ENCODE data around the gene DRAM2.

Gene DRAM2

GRCh38 chr1:111154021-111154999 lies 14.4 kb upstream of the DRAM2 start:
- ChIA-PET CTCF (interaction anchor here (0.7 kb wide), 1 partner anchor 1600 kb away, joined by 3 read pairs; no protein-coding TSS in a partner anchor), POLR2A (no interaction called here)
- TF ChIP-seq KLF16 (tag by site-specific recombination; IDR thresholded peaks at IDR 0.05) (no peak), ZNF791 (tag by site-specific recombination; IDR thresholded peaks at IDR 0.05) (no peak), ZNF37A (tag by site-specific recombination; IDR thresholded peaks at IDR 0.05) (no peak), ZNF133 (tag by site-specific recombination; IDR thresholded peaks at IDR 0.05) (peak; percentile 95), ZNF560 (tag by site-specific recombination; IDR thresholded peaks at IDR 0.05; ENCODE audit: borderline replicate concordance) (no peak)
- TF ChIP-seq, protein P1, sequence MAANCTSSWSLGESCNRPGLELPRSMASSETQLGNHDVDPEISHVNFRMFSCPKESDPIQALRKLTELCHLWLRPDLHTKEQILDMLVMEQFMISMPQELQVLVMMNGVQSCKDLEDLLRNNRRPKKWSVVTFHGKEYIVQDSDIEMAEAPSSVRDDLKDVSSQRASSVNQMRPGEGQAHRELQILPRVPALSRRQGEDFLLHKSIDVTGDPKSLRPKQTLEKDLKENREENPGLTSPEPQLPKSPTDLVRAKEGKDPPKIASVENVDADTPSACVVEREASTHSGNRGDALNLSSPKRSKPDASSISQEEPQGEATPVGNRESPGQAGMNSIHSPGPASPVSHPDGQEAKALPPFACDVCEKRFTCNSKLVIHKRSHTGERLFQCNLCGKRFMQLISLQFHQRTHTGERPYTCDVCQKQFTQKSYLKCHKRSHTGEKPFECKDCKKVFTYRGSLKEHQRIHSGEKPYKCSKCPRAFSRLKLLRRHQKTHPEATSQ (tag by site-specific recombination; IDR thresholded peaks at IDR 0.05): no peak
- Histone ChIP-seq H3K9me3 (ENCODE audit: control insufficient read depth, insufficient read depth, low read depth, low read length) (no peaks in the 10 kb centered on the region), H3K4me3 (ENCODE audit: low read depth, low read length) (no peak overlapping the region), H3K4me1 (ENCODE audit: control insufficient read depth, insufficient read depth, low read length) (peaks cover 6% of the 10 kb centered on the region; the same call in 1 of the 2 replicates), H3K27ac (ENCODE audit: extremely low read depth, low read depth, low read length) (no peak overlapping the region), H3K36me3 (ENCODE audit: control insufficient read depth in 2 of 2, insufficient read depth in 1 of 2, low read length in 2 of 2) (peaks cover 36 to 43% of the 10 kb centered on the region in 2 experiments)

DNA sequence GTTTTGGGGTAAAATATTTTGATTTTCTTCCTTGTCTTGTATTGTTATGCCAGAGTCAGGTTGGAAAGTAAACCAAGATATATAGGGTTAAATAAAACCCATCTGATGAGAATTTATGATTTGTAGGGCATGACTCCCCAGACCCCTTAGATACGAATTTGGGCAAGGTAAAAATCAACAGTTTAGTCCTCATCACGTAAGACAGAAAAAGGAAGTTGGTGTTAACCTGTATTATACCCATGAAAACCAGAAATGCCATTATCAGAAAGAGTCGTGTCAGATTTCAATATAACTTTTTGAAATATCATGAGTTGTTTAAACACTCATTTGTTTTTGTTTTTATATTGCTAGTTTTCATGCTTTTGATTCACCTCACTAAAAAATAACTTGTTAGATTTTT lies 11.9 kb upstream of the DRAM2 start:
- POLR2A ChIA-PET: no interaction called here
- TF ChIP-seq ZNF473 (tag by site-specific recombination; IDR thresholded peaks at IDR 0.05) (no peak), ZNF112 (tag by site-specific recombination; IDR thresholded peaks at IDR 0.05) (no peak), ZFP3 (tag by site-specific recombination; IDR thresholded peaks at IDR 0.05; ENCODE audit: low read depth) (no peak), ZNF629 (tag by site-specific recombination; IDR thresholded peaks at IDR 0.05) (no peak), ZNF211 (tag by site-specific recombination; IDR thresholded peaks at IDR 0.05; ENCODE audit: low read depth) (no peak), ZXDB (tag by site-specific recombination; IDR thresholded peaks at IDR 0.05) (no peak), ZNF341 (tag by site-specific recombination; IDR thresholded peaks at IDR 0.05; ENCODE audit: low read depth) (no peak)
- TF ChIP-seq, protein P2, sequence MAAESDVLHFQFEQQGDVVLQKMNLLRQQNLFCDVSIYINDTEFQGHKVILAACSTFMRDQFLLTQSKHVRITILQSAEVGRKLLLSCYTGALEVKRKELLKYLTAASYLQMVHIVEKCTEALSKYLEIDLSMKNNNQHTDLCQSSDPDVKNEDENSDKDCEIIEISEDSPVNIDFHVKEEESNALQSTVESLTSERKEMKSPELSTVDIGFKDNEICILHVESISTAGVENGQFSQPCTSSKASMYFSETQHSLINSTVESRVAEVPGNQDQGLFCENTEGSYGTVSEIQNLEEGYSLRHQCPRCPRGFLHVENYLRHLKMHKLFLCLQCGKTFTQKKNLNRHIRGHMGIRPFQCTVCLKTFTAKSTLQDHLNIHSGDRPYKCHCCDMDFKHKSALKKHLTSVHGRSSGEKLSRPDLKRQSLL (tag by site-specific recombination; IDR thresholded peaks at IDR 0.05): no peak
- TF ChIP-seq, protein P3, sequence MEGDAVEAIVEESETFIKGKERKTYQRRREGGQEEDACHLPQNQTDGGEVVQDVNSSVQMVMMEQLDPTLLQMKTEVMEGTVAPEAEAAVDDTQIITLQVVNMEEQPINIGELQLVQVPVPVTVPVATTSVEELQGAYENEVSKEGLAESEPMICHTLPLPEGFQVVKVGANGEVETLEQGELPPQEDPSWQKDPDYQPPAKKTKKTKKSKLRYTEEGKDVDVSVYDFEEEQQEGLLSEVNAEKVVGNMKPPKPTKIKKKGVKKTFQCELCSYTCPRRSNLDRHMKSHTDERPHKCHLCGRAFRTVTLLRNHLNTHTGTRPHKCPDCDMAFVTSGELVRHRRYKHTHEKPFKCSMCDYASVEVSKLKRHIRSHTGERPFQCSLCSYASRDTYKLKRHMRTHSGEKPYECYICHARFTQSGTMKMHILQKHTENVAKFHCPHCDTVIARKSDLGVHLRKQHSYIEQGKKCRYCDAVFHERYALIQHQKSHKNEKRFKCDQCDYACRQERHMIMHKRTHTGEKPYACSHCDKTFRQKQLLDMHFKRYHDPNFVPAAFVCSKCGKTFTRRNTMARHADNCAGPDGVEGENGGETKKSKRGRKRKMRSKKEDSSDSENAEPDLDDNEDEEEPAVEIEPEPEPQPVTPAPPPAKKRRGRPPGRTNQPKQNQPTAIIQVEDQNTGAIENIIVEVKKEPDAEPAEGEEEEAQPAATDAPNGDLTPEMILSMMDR (tag by site-specific recombination; IDR thresholded peaks at IDR 0.05): no peak
- TF ChIP-seq, protein P4, sequence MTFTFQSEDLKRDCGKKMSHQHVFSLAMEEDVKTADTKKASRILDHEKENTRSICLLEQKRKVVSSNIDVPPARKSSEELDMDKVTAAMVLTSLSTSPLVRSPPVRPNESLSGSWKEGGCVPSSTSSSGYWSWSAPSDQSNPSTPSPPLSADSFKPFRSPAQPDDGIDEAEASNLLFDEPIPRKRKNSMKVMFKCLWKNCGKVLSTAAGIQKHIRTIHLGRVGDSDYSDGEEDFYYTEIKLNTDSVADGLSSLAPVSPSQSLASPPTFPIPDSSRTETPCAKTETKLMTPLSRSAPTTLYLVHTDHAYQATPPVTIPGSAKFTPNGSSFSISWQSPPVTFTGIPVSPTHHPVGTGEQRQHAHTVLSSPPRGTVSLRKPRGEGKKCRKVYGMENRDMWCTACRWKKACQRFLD (tag by site-specific recombination; IDR thresholded peaks at IDR 0.05): no peak
- Histone ChIP-seq H3K4me1 (ENCODE audit: control insufficient read depth, insufficient read depth, low read length) (peaks cover 4% of the 10 kb centered on the region; the same call in 1 of the 2 replicates), H3K4me3 (ENCODE audit: low read depth, low read length) (no peak overlapping the region), H3K9me3 (ENCODE audit: control insufficient read depth, insufficient read depth, low read depth, low read length) (no peaks in the 10 kb centered on the region), H3K27ac (ENCODE audit: extremely low read depth, low read depth, low read length) (no peak overlapping the region), H3K36me3 (ENCODE audit: control insufficient read depth in 2 of 2, insufficient read depth in 1 of 2, low read length in 2 of 2) (peaks cover 43 to 58% of the 10 kb centered on the region in 2 experiments)
- CTCF ChIA-PET: no interaction called here

Measured in HEK293 (cell line).